Aorta (tissue), 5 donors: ENCODE measurements around the gene AMBRA1. TPM values are rescaled to one million over a fixed set of nuclear protein-coding genes. Genes with fewer than 3 reads are reported as not detected.

ENCODE experiments used
- ATAC-seq: fragments of 200-7000 bp; cut with Tn5 transposase; one replicate; pipeline ENCODE4 v1.9.1; 2022; ENCODE audit warnings: moderate library complexity; ENCODE audit not compliant: low FRiP score
- DNase-seq, 2 donors: peaks; one replicate each; pipeline ENCODE4 v3.0.0-alpha.2; 2020
- H3K27ac ChIP-seq, 2 donors: one replicate each; pipeline ENCODE4 v1.5.1; 2013; ENCODE audit warnings: low read length in 2 of 2, mild to moderate bottlenecking in 2 of 2, moderate library complexity in 2 of 2, control low read depth in 1 of 2, inconsistent platforms in 1 of 2, low read depth in 1 of 2
- H3K27me3 ChIP-seq, 2 donors: one replicate each; pipeline ENCODE4 v1.6.1; 2013; ENCODE audit warnings: control low read depth in 1 of 2, low read length in 1 of 2, mild to moderate bottlenecking in 1 of 2, moderate library complexity in 1 of 2; ENCODE audit not compliant: insufficient read depth in 2 of 2, control insufficient read depth in 1 of 2
- H3K36me3 ChIP-seq, 2 donors: one replicate each; pipeline ENCODE4 v1.6.1; 2013; ENCODE audit warnings: control low read depth in 1 of 2, low read length in 1 of 2, mild to moderate bottlenecking in 1 of 2; ENCODE audit not compliant: insufficient read depth in 2 of 2, control insufficient read depth in 1 of 2
- H3K4me1 ChIP-seq, 2 donors: one replicate each; pipeline ENCODE4 v1.6.1; 2013; ENCODE audit warnings: low read length in 2 of 2, control low read depth in 1 of 2, mild to moderate bottlenecking in 1 of 2, moderate library complexity in 1 of 2; ENCODE audit not compliant: insufficient read depth in 2 of 2, control insufficient read depth in 1 of 2
- H3K4me3 ChIP-seq, 2 donors: one replicate each; pipeline ENCODE4 v1.5.1; 2013; ENCODE audit warnings: low read length in 2 of 2, control low read depth in 1 of 2, mild to moderate bottlenecking in 1 of 2
- H3K9me3 ChIP-seq: one replicate; pipeline ENCODE4 v1.6.1; 2013; ENCODE audit warnings: mild to moderate bottlenecking, low read length; ENCODE audit not compliant: control insufficient read depth
- WGBS, 2 donors: extraction: QIAGEN DNeasy Blood & Tissue Kit; methylation state at CpG; one replicate each; pipeline ENCODE4 v1.1.7; 2013; 5-methylcytosine and 5-hydroxymethylcytosine counted together
- intact Hi-C, 2 donors: fragments of 100-400 bp; cut with DNase I; formaldehyde crosslinking; loops; one replicate each; pipeline versions ENCODE4 v1.14.2 to v1.15.0; 2022
- polyA plus RNA-seq, 2 donors: library from polyadenylated mRNA; stranded (reverse); fragments of 200-250 nt; gene quantifications; one replicate each; pipeline ENCODE4 v1.2.3, GENCODE V29; 2013
- total RNA-seq, 2 donors: library from RNA; stranded (reverse); fragmentation: NEBNext Ultra II Directional; extraction: Animal tissue kit (Norgen Biotek cat#: 25700); gene quantifications; one replicate each; pipeline ENCODE4 v1.2.1, GENCODE V29; 2021
- donor health status: healthy with polysubstance abuse.
- donor health status: Bipolar disorder and iron deficiency.
- donor health status: DM: no; HTN: no; CAD: no.
- donor health status: DM: no; HTN: no; CAD: no.
- donor health status: DM: yes; HTN: yes; CAD: no.

The AMBRA1 gene
- total and polyA plus RNA-seq, 4 donors: 2.6 to 35.0 (median 16.8) TPM

GRCh38 chr11:46514370-46514769, 79.5 kb downstream of the AMBRA1 start:
- WGBS, 2 donors: 89 to 98% methylated on average over 1 of the region's 1 CpG
- H3K27ac ChIP-seq: no peak overlapping the region
- H3K4me1 ChIP-seq: no peaks in the 10 kb centered on the region
- DNase-seq (no peak), ATAC-seq (no peak)
- H3K4me3 ChIP-seq: no peak overlapping the region
- intact Hi-C loops: no loop called here
- no peaks in the 10 kb centered on the region for H3K36me3 ChIP-seq
- H3K9me3 ChIP-seq: no peaks in the 10 kb centered on the region
- no peaks in the 10 kb centered on the region for H3K27me3 ChIP-seq

GRCh38 chr11:46513934-46514342, 79.9 kb downstream of the AMBRA1 start:
- intact Hi-C loops: no loop called here
- 70 to 74% methylated on average over 3 of the region's 3 CpGs for WGBS, 2 donors
- no peaks in the 10 kb centered on the region for H3K27me3 ChIP-seq
- no peaks in the 10 kb centered on the region for H3K9me3 ChIP-seq
- H3K4me1 ChIP-seq: no peaks in the 10 kb centered on the region
- ATAC-seq (no peak), DNase-seq (peak in 1 of 2 donors; percentile 54)
- H3K27ac ChIP-seq: no peak overlapping the region
- H3K4me3 ChIP-seq: no peak overlapping the region
- no peaks in the 10 kb centered on the region for H3K36me3 ChIP-seq

GRCh38 chr11:46512261-46512881, 81.5 kb downstream of the AMBRA1 start:
- no peak for ATAC-seq
- H3K9me3 ChIP-seq: no peaks in the 10 kb centered on the region
- intact Hi-C loops: no loop called here
- no peak overlapping the region for H3K4me3 ChIP-seq
- H3K27ac ChIP-seq: no peak overlapping the region
- no peak for DNase-seq
- no peaks in the 10 kb centered on the region for H3K4me1 ChIP-seq
- 95 to 98% methylated on average over 5 of the region's 5 CpGs for WGBS, 2 donors
- H3K27me3 ChIP-seq: no peaks in the 10 kb centered on the region
- H3K36me3 ChIP-seq: peaks cover 0 to 3% of the 10 kb centered on the region in 2 donors

GRCh38 chr11:46511342-46511741, 82.5 kb downstream of the AMBRA1 start:
- WGBS, 2 donors: 68 to 73% methylated on average over 2 of the region's 2 CpGs
- Histone ChIP-seq H3K36me3 (peaks cover 0 to 3% of the 10 kb centered on the region in 2 donors), H3K9me3 (no peaks in the 10 kb centered on the region), H3K4me1 (no peaks in the 10 kb centered on the region), H3K4me3 (no peak overlapping the region), H3K27ac (no peak overlapping the region), H3K27me3 (no peaks in the 10 kb centered on the region)
- intact Hi-C loops: no loop called here
- ATAC-seq (no peak), DNase-seq (no peak)

GRCh38 chr11:46508360-46508759, 85.5 kb downstream of the AMBRA1 start:
- no peaks in the 10 kb centered on the region for H3K9me3 ChIP-seq
- intact Hi-C loops: no loop called here
- 92 to 98% methylated on average over 1 of the region's 1 CpG for WGBS, 2 donors
- H3K4me1 ChIP-seq: no peaks in the 10 kb centered on the region
- no peaks in the 10 kb centered on the region for H3K27me3 ChIP-seq
- ATAC-seq: no peak
- no peak overlapping the region for H3K4me3 ChIP-seq
- H3K27ac ChIP-seq: no peak overlapping the region
- peaks cover 0 to 3% of the 10 kb centered on the region in 2 donors for H3K36me3 ChIP-seq
- DNase-seq: no peak

- no peak overlapping the region for H3K27ac ChIP-seq
- DNase-seq (no peak), ATAC-seq (no peak)
- H3K9me3 ChIP-seq: no peaks in the 10 kb centered on the region
- 89 to 94% methylated on average over 2 of the region's 2 CpGs for WGBS, 2 donors
- no peaks in the 10 kb centered on the region for H3K4me1 ChIP-seq
- H3K27me3 ChIP-seq: no peaks in the 10 kb centered on the region
- no peak overlapping the region for H3K4me3 ChIP-seq
- H3K36me3 ChIP-seq: peaks cover 0 to 3% of the 10 kb centered on the region in 2 donors
- intact Hi-C loops: no loop called here
Observed at GRCh38 chr11:46506483-46506791, 87.4 kb downstream of the AMBRA1 start.

- no peaks in the 10 kb centered on the region for H3K9me3 ChIP-seq
- peaks cover 0 to 3% of the 10 kb centered on the region in 2 donors for H3K36me3 ChIP-seq
- no peaks in the 10 kb centered on the region for H3K27me3 ChIP-seq
- ATAC-seq (no peak), DNase-seq (no peak)
- intact Hi-C loops: no loop called here
- no peak overlapping the region for H3K27ac ChIP-seq
- no peak overlapping the region for H3K4me3 ChIP-seq
- H3K4me1 ChIP-seq: no peaks in the 10 kb centered on the region
- 69 to 76% methylated on average over 6 of the region's 6 CpGs for WGBS, 2 donors
Observed at GRCh38 chr11:46505741-46506482, 87.9 kb downstream of the AMBRA1 start.

- intact Hi-C loops: no loop called here
- ATAC-seq (no peak), DNase-seq (no peak)
- 90 to 91% methylated on average over 3 of the region's 3 CpGs for WGBS, 2 donors
- Histone ChIP-seq H3K27ac (no peak overlapping the region), H3K36me3 (peaks cover 0 to 3% of the 10 kb centered on the region in 2 donors), H3K4me1 (no peaks in the 10 kb centered on the region), H3K9me3 (no peaks in the 10 kb centered on the region), H3K27me3 (no peaks in the 10 kb centered on the region), H3K4me3 (no peak overlapping the region)
Observed at GRCh38 chr11:46504817-46505613, 88.8 kb downstream of the AMBRA1 start.
